ENCODE data around the gene PLEKHM2.

PLEKHM2 gene

GRCh38 chr1:15761366-15762128 is 77.4 kb downstream of the PLEKHM2 start:
- no peak for FAIRE-seq

GRCh38 chr1:15762546-15762945 is 78.4 kb downstream of the PLEKHM2 start:
- no peak for FAIRE-seq

GRCh38 chr1:15764269-15764764 is 80.2 kb downstream of the PLEKHM2 start:
- no peak for FAIRE-seq

- no peak for FAIRE-seq
Measured at GRCh38 chr1:15764890-15765289, 80.8 kb downstream of the PLEKHM2 start.

GRCh38 chr1:15765495-15766194 is 81.5 kb downstream of the PLEKHM2 start:
- no peak for FAIRE-seq

GRCh38 chr1:15767941-15768340 is 83.8 kb downstream of the PLEKHM2 start:
- FAIRE-seq, result no peak

GRCh38 chr1:15768388-15768787 is 84.3 kb downstream of the PLEKHM2 start:
- no peak for FAIRE-seq

- no peak for FAIRE-seq
Measured at GRCh38 chr1:15770313-15770962, 86.3 kb downstream of the PLEKHM2 start.

GRCh38 chr1:15771836-15772515 is 87.9 kb downstream of the PLEKHM2 start:
- FAIRE-seq, result no peak

- no peak for FAIRE-seq
Measured at GRCh38 chr1:15775706-15776105, 91.6 kb downstream of the PLEKHM2 start.

GRCh38 chr1:15777909-15778707 is 94.0 kb downstream of the PLEKHM2 start:
- FAIRE-seq, result no peak

Measured in islet of Langerhans (tissue), 1 donor.